ENCODE measurements around the gene ETS2.
"Not testable (repeated sequence)": the region's sequence is repeated elsewhere in the genome, so short reads cannot be mapped to it uniquely, and the experiment has no call there.

ETS2 gene

DNA sequence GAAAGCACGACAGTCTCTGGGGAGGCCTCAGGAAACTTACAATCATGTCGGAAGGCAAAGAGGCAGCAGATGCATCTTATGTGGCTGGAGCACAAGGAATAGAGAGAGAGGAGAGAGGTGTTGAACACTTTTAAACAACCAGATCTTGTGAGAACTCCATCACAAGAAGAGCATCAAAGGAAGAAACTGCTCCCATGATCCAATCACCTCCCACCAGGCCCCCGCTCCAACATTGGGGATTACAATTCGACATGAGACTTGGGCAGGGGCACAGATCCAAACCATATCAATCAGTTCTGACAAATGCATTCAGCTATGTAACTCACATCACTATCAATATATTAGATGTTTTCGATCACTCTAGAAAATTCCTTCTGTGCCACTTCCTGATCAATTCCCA, 37.6 kb downstream of the ETS2 start:
- H3K27me3 ChIP-seq, result no peaks in the 10 kb centered on the region
- no peaks in the 10 kb centered on the region for H3K36me3 ChIP-seq
- H3K27ac ChIP-seq, result no peak overlapping the region
- no peaks in the 10 kb centered on the region for H3K9me3 ChIP-seq
- TF ChIP-seq, protein P1, sequence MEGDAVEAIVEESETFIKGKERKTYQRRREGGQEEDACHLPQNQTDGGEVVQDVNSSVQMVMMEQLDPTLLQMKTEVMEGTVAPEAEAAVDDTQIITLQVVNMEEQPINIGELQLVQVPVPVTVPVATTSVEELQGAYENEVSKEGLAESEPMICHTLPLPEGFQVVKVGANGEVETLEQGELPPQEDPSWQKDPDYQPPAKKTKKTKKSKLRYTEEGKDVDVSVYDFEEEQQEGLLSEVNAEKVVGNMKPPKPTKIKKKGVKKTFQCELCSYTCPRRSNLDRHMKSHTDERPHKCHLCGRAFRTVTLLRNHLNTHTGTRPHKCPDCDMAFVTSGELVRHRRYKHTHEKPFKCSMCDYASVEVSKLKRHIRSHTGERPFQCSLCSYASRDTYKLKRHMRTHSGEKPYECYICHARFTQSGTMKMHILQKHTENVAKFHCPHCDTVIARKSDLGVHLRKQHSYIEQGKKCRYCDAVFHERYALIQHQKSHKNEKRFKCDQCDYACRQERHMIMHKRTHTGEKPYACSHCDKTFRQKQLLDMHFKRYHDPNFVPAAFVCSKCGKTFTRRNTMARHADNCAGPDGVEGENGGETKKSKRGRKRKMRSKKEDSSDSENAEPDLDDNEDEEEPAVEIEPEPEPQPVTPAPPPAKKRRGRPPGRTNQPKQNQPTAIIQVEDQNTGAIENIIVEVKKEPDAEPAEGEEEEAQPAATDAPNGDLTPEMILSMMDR (IDR thresholded peaks at IDR 0.05), result no peak
- H3K4me3 ChIP-seq (ENCODE audit: low read depth in 1 of 2, low read length in 1 of 2), result no peak overlapping the region
- H3K4me1 ChIP-seq (ENCODE audit: control insufficient read depth in 1 of 2, insufficient read depth in 1 of 2, low read depth in 1 of 2, low read length in 1 of 2), result no peaks in the 10 kb centered on the region

DNA sequence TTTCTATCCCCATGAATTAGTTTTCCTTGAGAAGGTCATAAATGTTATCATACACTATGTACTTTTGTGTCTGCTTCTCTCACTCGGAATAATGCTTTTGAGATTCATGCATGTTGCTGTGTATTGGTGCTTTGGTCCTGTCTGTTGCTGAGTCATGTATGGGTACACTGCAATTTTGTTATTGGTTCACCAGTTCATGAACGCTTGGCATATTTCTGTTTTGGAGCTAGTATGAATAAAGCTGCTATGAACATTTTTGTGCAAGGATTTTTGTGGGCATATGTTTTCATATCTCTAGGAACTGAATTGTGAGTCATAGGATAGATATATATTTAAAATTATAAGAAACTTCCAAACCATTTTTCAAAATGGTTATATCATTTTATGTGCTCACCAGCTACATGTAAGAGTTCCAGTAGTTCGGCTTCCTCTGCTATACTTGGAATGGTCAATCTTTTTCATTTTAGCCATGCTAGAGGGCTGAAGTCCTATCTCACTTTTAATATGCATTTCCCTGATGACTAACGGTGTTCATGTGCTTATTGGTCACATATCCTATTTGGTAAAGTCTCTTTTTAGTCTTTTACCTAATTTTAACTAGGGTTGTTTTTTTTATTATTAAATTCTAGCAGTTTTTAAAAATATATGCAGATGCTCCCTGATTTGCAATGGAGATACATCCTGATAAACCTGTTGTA, 38.2 kb downstream of the ETS2 start:
- Histone ChIP-seq H3K36me3 (no peaks in the 10 kb centered on the region), H3K9me3 (no peaks in the 10 kb centered on the region), H3K27ac (no peak overlapping the region), H3K4me3 (ENCODE audit: low read depth in 1 of 2, low read length in 1 of 2) (no peak overlapping the region), H3K27me3 (no peaks in the 10 kb centered on the region), H3K4me1 (ENCODE audit: control insufficient read depth in 1 of 2, insufficient read depth in 1 of 2, low read depth in 1 of 2, low read length in 1 of 2) (no peaks in the 10 kb centered on the region)
- TF ChIP-seq, protein P1 (IDR thresholded peaks at IDR 0.05), result no peak

DNA sequence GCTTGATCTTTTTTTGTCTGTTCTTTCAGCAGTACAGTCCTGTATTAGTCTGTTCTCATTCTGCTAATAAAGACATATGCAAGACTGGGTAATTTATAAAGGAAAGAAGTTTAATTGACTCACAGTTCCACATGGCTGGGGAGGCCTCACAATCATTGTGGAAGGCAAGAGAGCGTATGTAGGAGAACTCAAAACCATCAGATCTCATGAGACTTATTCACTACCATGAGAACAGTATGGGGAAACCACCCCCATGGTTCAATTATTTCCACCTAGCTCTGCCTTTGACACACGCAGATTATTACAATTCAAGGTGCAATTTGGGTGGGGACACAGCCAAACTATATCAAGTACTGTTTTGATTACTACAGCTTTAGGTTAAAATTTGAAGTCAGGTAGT, 39.6 kb downstream of the ETS2 start:
- H3K4me1 ChIP-seq (ENCODE audit: control insufficient read depth in 1 of 2, insufficient read depth in 1 of 2, low read depth in 1 of 2, low read length in 1 of 2); H3K36me3 ChIP-seq; H3K27ac ChIP-seq; H3K27me3 ChIP-seq; H3K4me3 ChIP-seq (ENCODE audit: low read depth in 1 of 2, low read length in 1 of 2); H3K9me3 ChIP-seq: not testable (repeated sequence)

DNA sequence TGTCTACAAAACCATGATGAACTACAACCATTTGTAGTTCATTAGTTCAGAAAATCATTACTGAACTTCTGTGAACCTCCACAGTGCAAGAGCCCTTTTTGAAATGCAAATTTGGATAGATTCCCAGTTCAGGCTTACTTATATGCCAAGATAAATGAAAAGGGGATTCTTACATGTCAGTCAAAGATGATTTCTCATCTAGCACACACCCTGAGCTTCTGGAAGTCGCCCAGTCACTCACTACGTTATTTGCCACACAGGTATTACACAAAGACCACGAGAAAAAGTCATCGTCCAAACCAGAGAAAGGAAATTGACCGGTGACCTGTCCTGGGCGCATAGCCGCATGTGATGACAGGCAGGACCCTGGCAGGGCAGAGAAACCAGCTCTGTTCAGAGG, 41.8 kb downstream of the ETS2 start:
- Histone ChIP-seq H3K27me3 (no peaks in the 10 kb centered on the region), H3K9me3 (no peaks in the 10 kb centered on the region), H3K27ac (no peak overlapping the region), H3K4me1 (ENCODE audit: control insufficient read depth in 1 of 2, insufficient read depth in 1 of 2, low read depth in 1 of 2, low read length in 1 of 2) (no peaks in the 10 kb centered on the region), H3K36me3 (no peaks in the 10 kb centered on the region), H3K4me3 (ENCODE audit: low read depth in 1 of 2, low read length in 1 of 2) (no peak overlapping the region)
- TF ChIP-seq, protein P1 (IDR thresholded peaks at IDR 0.05), result no peak

DNA sequence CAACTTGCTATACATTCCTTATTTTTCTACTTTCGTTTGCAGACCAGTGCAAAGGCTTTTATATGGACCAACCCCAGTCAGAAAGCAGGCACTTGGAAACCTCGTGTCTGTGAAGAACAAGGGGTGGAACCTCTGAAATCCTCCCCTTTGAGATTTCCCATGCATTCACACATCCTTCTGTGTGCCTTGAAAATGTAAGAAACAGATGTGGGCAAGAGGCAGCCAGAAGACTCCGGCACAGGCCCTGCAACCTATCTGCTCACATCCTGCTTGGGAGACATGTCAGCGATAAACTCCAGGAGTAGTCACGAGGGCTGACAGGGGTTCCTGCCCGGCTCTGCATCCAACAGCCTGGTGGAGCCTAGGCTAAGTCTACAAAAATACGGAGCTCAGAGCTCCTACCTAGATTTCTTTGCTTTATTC, 42.5 kb downstream of the ETS2 start:
- Histone ChIP-seq H3K4me1 (ENCODE audit: control insufficient read depth in 1 of 2, insufficient read depth in 1 of 2, low read depth in 1 of 2, low read length in 1 of 2) (no peaks in the 10 kb centered on the region), H3K4me3 (ENCODE audit: low read depth in 1 of 2, low read length in 1 of 2) (no peak overlapping the region), H3K9me3 (no peaks in the 10 kb centered on the region), H3K27ac (no peak overlapping the region), H3K27me3 (no peaks in the 10 kb centered on the region), H3K36me3 (no peaks in the 10 kb centered on the region)
- TF ChIP-seq, protein P1 (IDR thresholded peaks at IDR 0.05), result no peak

DNA sequence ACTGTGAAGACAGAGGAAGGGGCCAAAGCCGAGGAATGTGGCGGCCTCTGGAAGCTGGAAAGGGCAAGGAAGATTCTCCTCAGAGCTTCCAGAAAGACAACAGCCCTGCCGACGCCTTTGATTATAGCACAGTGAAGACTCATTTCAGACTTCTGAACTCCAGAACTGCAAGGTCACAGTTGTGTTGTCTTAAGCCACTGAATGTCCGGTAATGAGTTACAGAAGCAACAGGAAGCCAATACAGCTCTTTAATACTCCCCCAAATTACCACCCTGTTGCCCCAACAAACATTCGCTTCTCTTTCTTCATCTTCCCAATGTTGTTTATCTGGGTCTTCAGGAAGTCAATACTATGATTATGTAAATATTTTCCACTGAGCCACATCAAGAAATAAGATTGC, 44.0 kb downstream of the ETS2 start:
- TF ChIP-seq, protein P1 (IDR thresholded peaks at IDR 0.05), result no peak
- Histone ChIP-seq H3K27ac (no peak overlapping the region), H3K36me3 (no peaks in the 10 kb centered on the region), H3K27me3 (no peaks in the 10 kb centered on the region), H3K4me1 (ENCODE audit: control insufficient read depth in 1 of 2, insufficient read depth in 1 of 2, low read depth in 1 of 2, low read length in 1 of 2) (peaks cover 0 to 4% of the 10 kb centered on the region in 2 experiments), H3K9me3 (no peaks in the 10 kb centered on the region), H3K4me3 (ENCODE audit: low read depth in 1 of 2, low read length in 1 of 2) (no peak overlapping the region)
